Fibroblast of skin of right quadriceps (primary cell): ENCODE results near the gene AKAP13.
A peak's percentile ranks its signal among the peaks of the same experiment; 100 is the strongest.
"Not testable (repeated sequence)": the region's sequence is repeated elsewhere in the genome, so short reads cannot be mapped to it uniquely, and the experiment has no call there.

Source experiments
- DNase-seq: peaks from one replicate; pipeline ENCODE4 v3.0.0-alpha.2; 2013

AKAP13 gene

DNA sequence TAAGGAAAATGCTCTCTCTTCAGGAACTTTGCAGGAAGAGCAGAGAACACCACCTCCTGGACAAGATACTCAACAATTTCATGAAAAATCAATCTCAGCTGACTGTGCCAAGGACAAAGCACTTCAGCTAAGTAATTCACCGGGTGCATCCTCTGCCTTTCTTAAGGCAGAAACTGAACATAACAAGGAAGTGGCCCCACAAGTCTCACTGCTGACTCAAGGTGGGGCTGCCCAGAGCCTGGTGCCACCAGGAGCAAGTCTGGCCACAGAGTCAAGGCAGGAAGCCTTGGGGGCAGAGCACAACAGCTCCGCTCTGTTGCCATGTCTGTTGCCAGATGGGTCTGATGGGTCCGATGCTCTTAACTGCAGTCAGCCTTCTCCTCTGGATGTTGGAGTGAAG, 200.5 kb downstream of the AKAP13 start:
- DNase-seq: no peak

DNA sequence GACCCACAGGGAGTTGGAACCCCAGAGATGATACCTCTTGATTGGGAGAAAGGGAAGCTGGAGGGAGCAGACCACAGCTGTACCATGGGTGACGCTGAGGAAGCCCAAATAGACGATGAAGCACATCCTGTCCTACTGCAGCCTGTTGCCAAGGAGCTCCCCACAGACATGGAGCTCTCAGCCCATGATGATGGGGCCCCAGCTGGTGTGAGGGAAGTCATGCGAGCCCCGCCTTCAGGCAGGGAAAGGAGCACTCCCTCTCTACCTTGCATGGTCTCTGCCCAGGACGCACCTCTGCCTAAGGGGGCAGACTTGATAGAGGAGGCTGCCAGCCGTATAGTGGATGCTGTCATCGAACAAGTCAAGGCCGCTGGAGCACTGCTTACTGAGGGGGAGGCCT, 201.1 kb downstream of the AKAP13 start:
- no peak for DNase-seq

DNA sequence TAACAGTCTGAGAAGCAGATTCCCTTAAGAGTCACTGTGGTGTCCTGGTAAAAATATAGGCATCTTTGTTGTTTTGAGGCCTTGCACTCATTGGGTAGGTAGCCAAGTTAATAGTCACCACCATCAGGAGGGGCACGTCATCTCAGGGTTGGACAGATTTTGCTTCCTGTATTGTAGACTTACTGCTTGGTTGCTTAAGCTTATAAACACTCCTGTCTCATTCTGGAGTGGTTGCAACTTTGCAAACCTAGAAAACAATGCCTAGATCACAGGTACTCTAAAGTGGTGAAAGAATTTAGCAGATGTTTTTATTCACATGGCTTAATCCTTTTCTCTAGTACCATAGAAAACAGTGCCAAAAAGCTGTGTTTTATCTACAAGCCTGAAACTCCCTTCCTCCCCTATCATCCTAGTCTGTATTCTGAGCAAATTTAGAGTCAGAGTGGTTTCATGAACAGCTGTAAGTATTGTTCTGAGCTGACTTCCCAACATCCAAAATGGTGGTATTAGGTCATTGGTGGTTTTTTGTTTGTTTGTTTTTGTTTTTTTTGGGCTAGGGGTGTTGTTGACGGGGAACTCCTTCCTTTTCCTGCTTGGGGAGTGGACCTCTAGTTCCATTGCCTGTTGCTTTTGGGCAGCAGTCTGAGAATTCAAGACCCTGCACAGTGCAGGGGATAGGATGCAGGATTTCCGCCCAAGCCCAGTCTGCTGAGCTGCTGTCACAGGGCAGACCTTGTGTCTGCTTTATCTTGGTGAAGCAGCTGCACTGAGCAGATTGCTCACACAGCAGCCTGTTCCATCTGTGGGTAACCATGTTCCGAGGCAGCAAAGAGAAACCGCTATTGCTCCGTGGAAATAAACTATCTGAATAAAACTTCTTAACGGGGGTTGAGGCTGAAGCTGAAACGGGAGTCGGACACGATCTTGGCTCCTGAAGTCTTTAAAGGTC, 202.0 kb downstream of the AKAP13 start:
- DNase-seq: no peak

DNA sequence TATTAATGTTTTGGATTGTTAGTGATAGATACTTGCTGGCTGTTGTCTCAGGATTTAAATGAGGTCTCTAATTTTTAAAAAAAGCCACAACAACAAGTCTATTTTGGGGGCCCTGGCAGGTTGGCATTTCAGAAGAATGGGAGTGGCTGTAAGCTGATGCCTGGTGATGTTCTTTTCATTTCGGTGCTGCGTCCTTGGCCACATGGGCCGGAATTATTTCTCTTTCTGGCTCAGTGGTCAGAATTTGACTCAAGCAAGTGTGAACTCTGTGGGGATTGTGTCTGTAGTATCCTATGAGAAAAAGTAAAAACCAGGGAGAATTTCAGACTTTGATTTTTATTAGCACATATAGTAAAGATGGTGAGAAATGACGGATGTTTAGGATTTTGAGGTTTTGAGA, 203.0 kb downstream of the AKAP13 start:
- no peak for DNase-seq

DNA sequence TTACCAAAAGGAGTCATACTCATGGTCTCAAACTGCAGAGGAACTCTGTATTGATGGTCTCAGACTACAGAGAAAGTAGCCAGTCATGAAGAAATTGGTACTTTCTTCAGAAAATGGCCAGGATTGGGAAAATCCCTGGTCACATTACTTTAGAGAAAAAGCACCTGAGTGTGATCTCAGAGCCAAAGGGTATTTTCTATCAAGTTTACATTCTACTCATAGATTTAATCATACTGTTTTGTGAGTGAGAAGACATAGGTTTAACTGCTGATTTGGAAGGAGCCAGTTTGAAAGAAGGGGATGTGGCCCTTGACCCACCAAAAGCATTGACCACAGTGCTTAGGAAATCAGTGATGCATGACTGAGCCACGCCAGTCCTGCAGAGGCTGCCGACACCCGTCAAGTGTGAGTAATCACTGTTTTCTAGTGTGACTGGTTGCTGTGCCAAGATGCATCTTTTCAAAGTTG, 203.6 kb downstream of the AKAP13 start:
- no peak for DNase-seq

DNA sequence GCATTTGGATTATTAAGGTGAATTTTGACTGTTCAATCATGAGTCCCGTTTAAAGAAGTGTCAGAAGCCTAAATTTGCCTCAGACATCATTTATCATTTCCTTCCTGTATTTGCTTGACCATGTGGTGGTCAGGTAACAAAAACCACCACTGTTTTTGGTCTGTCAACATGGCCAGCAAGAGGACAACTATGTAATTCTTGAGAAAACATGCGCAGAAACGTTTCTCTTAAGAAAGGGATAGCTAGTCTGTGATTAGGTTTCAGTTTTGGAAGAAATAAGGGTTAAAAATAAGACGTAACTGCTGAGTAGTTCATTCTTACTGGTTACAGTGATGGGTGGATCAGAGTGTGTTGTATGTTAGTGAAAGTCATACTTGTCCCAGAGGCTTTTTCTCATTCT, 204.5 kb downstream of the AKAP13 start:
- no peak for DNase-seq

DNA sequence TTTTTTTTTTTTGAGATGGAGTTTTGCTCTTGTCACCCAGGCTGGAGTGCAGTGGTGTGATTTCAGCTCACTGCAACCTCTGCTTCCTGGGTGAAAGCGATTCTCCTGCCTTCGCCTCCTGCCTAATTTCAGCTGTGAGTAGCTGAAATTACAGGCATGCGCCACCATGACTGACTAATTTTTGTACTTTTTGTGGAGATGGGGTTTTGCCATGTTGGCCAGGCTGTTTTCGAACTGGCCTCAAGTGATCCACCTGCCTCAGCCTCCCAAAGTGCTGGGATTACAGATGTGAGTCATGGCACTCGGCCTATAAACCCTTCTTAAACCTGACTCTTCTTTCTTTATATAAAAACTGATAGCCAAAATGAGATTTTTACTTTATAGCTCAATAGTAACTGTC, 205.8 kb downstream of the AKAP13 start:
- DNase-seq: not testable (repeated sequence)

DNA sequence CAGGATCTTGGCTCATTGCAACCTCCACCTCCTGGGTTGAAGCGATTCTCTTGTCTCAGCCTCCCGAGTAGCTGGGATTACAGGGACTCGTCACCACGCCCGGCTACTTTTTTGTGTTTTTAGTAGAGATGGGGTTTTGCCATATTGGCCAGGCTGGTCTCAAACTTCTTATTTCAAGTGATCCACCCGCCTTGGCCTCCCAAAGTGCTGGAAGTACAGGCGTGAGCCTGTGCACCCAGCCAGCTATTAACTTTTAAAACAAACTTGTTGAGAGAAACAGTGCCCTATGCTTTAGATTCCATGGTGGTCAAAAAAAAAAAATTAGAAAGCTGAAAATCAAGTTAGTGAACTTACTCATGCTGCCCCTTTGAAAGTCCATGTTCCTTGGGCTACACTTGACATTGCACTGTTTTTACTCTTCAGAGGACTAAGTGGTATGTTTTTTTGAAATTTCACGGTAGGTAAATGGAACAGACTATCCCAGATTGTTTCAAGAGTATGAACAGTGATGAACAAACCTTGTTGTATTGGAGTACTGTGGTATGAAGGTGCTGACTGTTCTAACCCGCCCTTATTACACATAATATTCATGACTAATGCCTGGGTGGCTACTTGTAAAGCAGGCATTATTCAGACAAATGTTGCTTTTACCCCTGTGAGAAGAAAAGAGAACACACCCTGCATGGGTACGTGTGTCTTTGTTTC, 207.5 kb downstream of the AKAP13 start:
- peak; percentile 40 for DNase-seq

DNA sequence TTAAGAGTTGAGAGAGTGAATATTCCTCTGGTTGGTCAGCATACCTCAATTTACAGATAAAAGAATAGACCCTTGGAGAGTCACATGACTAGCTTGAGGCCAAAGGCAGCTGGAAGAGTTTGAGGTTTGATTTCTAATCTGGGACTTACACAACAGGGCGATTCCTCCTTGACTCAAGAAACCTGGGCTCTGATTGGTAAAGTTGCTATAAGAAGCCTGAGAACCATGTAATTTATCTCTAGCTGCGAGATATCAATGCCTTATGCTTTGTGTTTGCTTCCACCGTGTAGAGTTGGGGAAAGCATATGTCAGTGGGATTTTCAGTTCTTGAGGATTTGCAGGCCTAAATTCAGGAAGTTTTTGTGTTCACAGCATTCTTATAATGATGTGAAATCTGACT, 208.3 kb downstream of the AKAP13 start:
- no peak for DNase-seq

DNA sequence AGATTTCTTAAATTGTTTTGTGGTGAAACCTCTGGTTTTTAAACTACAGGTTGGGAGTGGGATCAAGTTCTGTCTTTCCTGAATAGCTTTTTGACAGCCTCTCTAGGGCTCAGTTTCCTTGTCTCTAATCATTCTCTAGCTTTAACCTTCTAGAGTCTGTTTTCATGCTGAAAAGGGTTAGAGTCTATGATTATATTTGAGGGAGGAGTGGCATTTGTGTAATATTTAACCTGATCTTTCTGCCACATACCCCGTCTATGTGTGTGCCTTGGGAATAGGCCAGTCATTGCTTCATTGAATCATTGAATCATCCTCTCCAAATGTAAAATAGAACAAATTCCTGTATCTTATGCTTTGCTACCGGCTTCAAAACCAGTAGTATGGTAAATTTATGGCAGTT, 209.4 kb downstream of the AKAP13 start:
- peak; percentile 39 for DNase-seq

DNA sequence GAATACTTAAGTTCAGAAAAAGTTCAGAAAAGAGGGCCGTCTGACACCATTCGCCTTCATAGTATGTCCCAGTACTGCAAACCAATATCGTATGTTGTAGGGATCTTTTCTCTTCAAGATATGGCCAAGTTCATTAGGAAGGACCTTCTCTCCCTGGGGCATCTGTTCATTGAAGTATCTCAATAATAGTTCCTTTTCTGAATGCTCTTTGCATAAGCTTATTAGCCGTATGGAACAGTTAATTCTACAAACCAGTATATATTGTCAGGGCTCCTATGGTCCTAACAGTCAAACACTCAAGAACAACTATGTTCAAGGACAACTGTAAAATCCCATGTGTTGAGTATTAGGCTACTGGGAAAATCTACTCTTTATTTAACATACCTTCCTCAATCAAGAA, 211.2 kb downstream of the AKAP13 start:
- DNase-seq: no peak

DNA sequence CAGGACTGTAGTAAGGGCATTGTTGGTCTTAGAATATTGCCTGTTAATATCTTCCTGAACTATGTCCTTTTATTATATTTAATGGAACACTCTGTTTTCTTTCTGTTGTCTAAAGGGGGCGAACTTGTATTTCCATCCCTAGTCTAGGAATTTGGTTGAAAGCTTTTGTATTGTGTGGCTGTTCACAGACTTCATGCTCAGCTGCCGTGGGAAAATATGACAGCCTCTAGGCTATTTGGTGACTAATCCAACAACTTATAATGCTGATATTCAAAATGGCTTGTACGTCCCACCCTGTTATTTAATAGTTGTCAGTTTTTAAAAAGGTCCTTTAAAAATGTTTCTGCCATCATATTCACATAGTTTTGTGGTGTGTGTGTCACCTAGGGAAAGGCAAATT, 211.7 kb downstream of the AKAP13 start:
- peak; percentile 84 for DNase-seq

DNA sequence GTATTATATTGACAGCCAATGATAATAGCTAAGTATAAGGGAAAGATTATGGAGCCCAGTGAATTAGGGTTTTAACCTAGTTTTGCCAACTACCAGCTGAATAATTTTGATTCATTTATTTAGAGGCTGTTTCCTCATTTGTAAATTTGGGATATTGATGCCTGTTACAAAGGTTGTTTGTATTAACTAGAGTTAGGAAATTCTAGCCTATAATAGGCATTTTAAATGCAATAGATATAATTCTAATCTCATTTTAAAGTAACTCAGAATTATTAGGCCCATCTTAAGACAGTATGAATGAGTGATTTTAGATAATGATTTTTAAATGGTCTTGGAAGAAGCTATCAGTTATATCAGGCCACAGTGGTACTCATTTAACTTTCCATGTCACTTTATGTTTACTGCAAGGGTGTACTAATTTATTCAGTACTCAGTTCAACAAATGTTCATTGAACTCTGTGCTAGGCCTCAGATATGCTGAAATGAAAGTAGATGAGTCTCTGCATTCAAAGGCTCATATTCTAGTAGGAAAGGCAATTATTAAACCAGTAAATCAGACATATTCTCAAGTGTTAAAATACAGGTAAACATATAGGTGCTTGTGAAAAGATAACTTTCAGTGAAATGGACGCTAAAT, 213.5 kb downstream of the AKAP13 start:
- no peak for DNase-seq

DNA sequence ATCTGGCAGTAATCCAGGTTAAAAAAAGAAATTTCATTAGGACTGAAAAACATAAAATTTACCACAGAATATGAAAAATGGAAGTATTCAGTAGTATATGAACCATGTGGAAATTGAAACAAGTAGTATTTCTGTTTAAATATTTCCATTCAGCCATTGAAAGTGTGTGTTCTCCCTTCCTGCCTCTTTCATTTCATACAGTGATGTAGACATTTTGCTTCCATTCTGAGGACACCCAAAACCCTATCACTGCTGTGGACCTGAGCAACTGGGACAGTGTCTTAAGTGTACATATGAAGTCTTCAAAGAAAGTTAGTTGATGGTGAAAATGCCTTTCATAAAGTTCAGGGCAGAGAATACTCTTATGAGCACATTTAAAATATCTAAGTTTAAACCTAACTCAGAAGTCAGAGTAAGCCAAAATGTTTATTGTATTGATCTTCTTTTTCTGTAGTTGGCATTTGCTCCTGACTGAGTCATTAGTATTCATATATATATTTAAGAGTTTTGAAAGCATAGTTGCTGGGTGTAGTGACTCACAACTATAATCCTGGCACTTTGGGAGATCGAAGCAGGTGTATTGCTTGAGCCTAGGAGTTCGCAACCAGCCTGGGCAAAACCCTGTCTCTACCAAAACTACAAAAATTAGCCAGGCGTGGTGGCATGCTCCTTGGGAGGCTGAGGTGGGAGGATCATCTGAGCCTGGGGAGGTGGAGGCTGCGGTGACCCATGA, 215.6 kb downstream of the AKAP13 start:
- no peak for DNase-seq

DNA sequence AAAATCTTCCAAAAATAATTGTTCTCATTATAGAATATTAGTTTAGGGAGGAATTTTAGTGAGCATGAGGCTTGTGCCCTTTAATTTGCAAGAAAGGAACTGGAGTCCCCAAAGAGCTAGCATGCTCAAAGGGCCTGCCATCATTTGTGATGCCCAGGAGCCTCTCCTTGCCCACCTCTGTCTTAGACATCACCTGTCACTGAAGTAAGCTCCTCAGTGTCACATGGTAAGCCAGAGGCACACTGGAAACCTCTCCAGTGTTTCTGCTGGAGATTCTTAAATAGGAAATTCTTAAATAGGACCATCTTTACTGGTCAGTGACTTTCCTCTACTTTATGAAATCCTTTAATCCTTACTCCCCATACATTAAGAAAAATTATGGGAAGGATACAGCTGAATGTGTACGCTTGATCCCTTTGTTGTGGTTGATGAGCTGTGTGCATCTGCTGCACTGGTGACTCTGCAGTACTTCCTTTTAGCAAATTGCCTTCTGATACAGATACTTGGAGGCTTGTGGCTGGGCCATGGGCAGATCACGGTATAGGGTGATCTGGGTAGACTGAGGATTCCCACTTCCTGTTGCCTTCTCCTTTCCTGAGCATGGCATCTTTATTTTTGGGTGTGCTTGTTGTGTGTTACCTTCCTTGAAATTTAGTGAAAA, 216.9 kb downstream of the AKAP13 start:
- no peak for DNase-seq

DNA sequence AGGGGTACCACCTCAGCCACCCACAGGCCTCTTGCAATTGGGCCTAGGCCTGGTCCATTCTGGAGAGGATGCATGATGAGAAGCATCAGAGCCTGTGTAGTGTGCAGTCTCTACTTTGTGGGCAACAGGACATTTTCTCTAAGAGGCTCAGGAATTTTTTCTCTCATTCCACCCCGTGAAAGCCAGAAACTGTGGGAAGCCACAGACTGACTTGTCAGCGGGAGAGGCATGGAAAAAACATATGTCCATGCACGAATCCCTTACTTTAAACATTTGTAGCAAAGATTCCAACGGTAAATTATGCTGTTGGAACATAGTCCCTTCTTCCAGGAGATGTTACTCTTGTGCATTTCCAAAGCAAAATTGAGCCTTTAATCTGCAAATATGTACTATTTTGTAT, 217.8 kb downstream of the AKAP13 start:
- peak; percentile 50 for DNase-seq

DNA sequence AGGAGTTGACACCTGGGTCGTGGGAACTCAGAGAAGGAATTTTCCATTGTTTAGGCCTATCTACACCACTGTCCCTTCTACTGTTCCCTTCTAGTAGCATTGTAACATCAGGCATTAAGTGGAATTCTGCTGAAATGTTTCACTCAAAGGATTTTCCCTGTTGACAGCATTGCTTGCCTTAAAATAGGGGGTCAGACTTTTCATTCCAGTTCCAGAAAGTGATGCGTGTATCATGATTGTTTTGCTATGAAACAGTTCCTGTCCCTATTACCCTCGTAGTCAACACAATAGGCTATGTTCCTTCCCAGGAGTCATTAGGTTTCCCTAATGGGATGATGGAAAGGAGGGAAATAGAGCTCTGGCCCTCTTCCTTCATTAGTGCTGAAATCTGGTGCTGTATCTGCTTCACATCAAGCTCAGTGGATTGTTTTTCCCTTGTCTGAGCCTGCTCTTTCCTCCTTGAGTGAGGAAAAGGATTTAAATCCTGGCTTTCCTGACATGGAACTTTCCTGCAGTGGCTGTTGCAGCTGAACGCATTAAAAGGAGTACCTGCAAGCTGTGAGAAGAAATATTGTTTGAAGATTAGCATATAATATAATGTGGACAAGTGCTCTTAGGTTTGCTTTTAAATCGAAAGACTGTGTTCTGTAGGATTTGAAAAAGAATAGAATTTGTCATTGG, 218.5 kb downstream of the AKAP13 start:
- no peak for DNase-seq

DNA sequence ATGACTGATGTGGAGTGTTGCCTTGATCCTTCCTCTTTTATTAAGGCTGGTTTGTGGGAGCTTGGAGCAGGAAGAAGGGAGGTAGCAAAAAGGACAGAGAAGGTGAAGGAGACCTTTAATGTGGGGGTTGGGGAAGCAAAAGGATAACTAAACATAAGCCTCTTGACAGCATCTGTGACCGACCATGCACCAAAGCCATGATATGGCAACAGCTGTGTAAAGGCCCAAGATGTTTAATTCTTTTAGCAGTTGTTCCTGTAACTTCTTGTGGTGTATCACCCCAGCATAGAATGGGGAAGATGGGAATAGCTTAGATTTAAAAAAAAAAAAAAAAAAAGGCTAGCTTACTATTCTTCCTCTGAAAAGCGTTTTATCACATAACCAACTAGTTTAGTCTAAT, 219.6 kb downstream of the AKAP13 start:
- DNase-seq: no peak

DNA sequence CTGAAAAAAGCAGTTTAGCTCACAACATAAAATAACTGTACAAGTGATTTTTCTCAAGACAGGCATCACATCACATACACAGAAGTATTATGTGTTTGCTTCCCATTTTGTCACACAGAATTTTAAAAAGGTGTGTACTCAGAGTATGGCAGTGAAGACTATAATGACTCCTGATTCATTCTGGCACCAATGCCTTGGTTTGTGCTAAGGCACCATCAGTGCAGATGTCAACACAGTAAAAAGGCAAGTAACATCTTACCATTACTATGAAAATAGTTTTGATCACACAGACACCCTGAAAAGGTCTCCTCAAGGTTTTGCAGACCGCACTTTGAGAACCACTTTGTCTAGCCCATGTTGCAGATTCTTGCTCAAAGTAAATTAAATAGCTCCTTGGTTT, 222.8 kb downstream of the AKAP13 start:
- no peak for DNase-seq

DNA sequence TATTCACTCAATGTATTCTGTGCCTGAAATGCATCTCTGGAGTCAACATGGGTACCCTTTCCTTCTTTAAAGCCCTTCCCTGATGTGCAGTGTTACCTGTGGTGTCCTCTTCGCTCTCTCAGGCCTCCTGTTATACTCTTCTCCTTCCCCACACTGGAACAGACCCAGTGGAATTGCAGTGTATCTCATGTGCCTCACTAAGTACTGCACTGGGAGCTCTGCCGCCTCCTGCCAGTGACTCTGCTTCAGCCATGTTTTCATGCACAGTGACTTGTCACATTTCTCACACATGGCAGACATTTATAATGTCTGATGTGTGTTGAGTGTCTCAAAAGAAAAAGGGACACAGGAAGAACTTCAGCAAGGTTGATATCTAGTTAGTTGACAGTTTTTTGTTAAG, 223.3 kb downstream of the AKAP13 start:
- DNase-seq: no peak

DNA sequence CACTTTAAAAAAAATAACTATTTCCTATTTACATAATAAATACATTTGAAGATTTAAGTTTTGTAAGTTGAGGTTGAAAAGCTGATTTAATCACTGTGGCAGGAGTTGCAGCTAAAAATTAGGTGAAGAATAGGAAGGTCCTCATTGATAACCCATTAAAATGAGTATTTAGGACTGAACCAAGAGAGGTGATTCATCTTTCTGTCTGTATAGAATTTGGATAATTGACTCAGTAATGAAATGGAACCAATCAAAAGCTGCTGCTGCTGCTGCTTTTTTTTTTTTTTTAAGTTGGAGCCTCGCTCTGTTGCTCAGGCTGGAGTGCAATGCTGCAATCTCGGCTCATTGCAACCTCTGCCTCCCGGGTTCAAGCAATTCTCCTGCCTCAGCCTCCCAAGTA, 223.8 kb downstream of the AKAP13 start:
- no peak for DNase-seq

DNA sequence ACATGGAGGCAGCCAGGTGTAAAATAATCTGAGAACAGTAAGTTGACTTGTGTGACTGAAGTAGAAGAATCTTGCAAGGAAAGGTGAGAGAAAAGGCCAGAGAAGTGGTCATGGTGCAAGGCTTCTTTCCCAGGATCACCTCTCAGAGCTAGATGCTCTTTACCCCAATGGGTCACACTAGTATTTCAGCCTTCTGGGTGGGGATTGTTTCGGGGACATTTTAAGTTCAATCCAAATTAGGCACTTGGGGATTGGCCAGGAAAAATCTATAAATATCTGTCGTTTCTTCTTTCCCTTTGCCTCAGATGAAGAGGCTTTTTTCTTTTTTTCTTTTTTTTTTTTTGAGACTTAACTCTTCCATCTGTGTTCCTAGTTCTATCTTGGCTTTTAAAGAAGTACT, 226.3 kb downstream of the AKAP13 start:
- DNase-seq: no peak
